Measurements from ENCODE around the gene SLC2A9.
"Not testable (repeated sequence)": the region's sequence is repeated elsewhere in the genome, so short reads cannot be mapped to it uniquely, and the experiment has no call there.

The SLC2A9 gene

GRCh38 chr4:9808077-9808476, 213.2 kb downstream of the SLC2A9 start:
- DNase-seq: no peak

- DNase-seq: no peak
Measured at GRCh38 chr4:9804918-9805317, 216.4 kb downstream of the SLC2A9 start.

- no peak for DNase-seq
Measured at GRCh38 chr4:9800848-9801247, 220.4 kb downstream of the SLC2A9 start.

- DNase-seq: not testable (repeated sequence)
Measured at GRCh38 chr4:9796641-9797040, 224.7 kb downstream of the SLC2A9 start.

- DNase-seq: no peak
Measured at GRCh38 chr4:9792381-9792780, 228.9 kb downstream of the SLC2A9 start.

- DNase-seq: not testable (repeated sequence)
Measured at GRCh38 chr4:9785891-9786290, 235.4 kb downstream of the SLC2A9 start.

- DNase-seq: no peak
Measured at GRCh38 chr4:9782136-9782436, 239.2 kb downstream of the SLC2A9 start.

- no peak for DNase-seq
Measured at GRCh38 chr4:9781343-9782135, 239.8 kb downstream of the SLC2A9 start, which contains the start of gene DRD5. DRD5 (plus strand) TSS chr4:9781634; CDS start chr4:9782030, 396 bp downstream.

Measured in suppressor macrophage treated with lipopolysaccharide for 4 hours (primary cell).